SK-N-SH (cell line): ENCODE measurements around the gene ZBTB5.

Experiments used
- CTCF ChIP-seq: fragments of 200-600 bp; sonication (generic); IDR thresholded peaks from 2 replicates; pipeline ENCODE4 v1.6.1; 2017; ENCODE audit warnings: antibody characterized with exemption, mild to moderate bottlenecking, moderate library complexity
- ELF1 ChIP-seq: IDR thresholded peaks from 2 replicates; pipeline ENCODE4 v1.4.0; 2012
- IRF3 ChIP-seq: fragments of 150-350 bp; IDR thresholded peaks from 2 replicates; pipeline ENCODE4 v1.6.1; 2016; ENCODE audit warnings: mild to moderate bottlenecking, low read depth, low read length
- POLR2AphosphoS5 ChIP-seq: IDR thresholded peaks from 2 replicates; pipeline ENCODE4 v1.6.1; 2012; ENCODE audit warnings: low read depth, low read length
- RAD21 ChIP-seq: IDR thresholded peaks from 2 replicates; pipeline ENCODE4 v1.6.1; 2012; ENCODE audit warnings: mild to moderate bottlenecking, low read length
- TAF1 ChIP-seq: IDR thresholded peaks from 2 replicates; pipeline ENCODE4 v1.6.1; 2012; ENCODE audit warnings: low read depth, mild to moderate bottlenecking, low read length, moderate library complexity, borderline replicate concordance
- TCF12 ChIP-seq: IDR thresholded peaks from 2 replicates; pipeline ENCODE4 v1.4.0; 2012
- USF2 ChIP-seq: fragments of 150-350 bp; IDR thresholded peaks from 2 replicates; pipeline ENCODE4 v1.6.1; 2017; ENCODE audit warnings: antibody characterized with exemption, low read length, low read depth, borderline replicate concordance
- YY1 ChIP-seq: IDR thresholded peaks from 2 replicates; pipeline ENCODE4 v1.4.0; 2012; ENCODE audit warnings: low read depth, mild to moderate bottlenecking
- ZBTB33 ChIP-seq: IDR thresholded peaks from 2 replicates; pipeline ENCODE4 v1.4.0; 2012; ENCODE audit warnings: low read depth, borderline replicate concordance
- TF ChIP-seq, protein P1 (sequence below): IDR thresholded peaks from 2 replicates; pipeline ENCODE4 v1.6.1; 2012; ENCODE audit warnings: mild to moderate bottlenecking, low read depth, low read length, moderate library complexity

- TF ChIP-seq CTCF (no peak), TAF1 (no peak), YY1 (no peak), POLR2AphosphoS5 (no peak), ELF1 (no peak), TCF12 (no peak), USF2 (no peak), ZBTB33 (no peak), IRF3 (no peak), RAD21 (no peak)
- TF ChIP-seq, protein P1, sequence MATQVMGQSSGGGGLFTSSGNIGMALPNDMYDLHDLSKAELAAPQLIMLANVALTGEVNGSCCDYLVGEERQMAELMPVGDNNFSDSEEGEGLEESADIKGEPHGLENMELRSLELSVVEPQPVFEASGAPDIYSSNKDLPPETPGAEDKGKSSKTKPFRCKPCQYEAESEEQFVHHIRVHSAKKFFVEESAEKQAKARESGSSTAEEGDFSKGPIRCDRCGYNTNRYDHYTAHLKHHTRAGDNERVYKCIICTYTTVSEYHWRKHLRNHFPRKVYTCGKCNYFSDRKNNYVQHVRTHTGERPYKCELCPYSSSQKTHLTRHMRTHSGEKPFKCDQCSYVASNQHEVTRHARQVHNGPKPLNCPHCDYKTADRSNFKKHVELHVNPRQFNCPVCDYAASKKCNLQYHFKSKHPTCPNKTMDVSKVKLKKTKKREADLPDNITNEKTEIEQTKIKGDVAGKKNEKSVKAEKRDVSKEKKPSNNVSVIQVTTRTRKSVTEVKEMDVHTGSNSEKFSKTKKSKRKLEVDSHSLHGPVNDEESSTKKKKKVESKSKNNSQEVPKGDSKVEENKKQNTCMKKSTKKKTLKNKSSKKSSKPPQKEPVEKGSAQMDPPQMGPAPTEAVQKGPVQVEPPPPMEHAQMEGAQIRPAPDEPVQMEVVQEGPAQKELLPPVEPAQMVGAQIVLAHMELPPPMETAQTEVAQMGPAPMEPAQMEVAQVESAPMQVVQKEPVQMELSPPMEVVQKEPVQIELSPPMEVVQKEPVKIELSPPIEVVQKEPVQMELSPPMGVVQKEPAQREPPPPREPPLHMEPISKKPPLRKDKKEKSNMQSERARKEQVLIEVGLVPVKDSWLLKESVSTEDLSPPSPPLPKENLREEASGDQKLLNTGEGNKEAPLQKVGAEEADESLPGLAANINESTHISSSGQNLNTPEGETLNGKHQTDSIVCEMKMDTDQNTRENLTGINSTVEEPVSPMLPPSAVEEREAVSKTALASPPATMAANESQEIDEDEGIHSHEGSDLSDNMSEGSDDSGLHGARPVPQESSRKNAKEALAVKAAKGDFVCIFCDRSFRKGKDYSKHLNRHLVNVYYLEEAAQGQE, result no peak
Observed at GRCh38 chr9:37438359-37438758, 26.9 kb downstream of the ZBTB5 start.
